Astrocyte (in vitro differentiated cells and primary cell): ENCODE results near the gene TPGS1. TPM values are rescaled to one million over a fixed set of nuclear protein-coding genes. Genes with fewer than 3 reads are reported as not detected.

Experiments used
- DNase-seq: peaks from one replicate; pipeline ENCODE4 v3.0.0-alpha.2; 2010; ENCODE audit warnings: low read depth
- FAIRE-seq: peaks from 2 replicates; lab custom pipeline; 2011; peaks lifted over from hg19 to GRCh38; lab: Jason Lieb, UNC
- H2AFZ ChIP-seq: 2 replicates; pipeline ENCODE4 v1.6.0; 2012; ENCODE audit warnings: low read depth, low read length, inconsistent platforms
- H3K27ac ChIP-seq: 2 replicates; pipeline ENCODE4 v1.5.1; 2011; ENCODE audit warnings: low read depth, low read length, inconsistent platforms
- H3K27me3 ChIP-seq: 2 replicates; pipeline ENCODE4 v1.6.0; 2011; ENCODE audit warnings: low read length, inconsistent platforms; ENCODE audit not compliant: insufficient read depth
- H3K36me3 ChIP-seq: 2 replicates; pipeline ENCODE4 v1.5.1; 2011; ENCODE audit warnings: low read length, inconsistent platforms; ENCODE audit not compliant: insufficient read depth
- H3K4me1 ChIP-seq: 2 replicates; pipeline ENCODE4 v1.5.1; 2011; ENCODE audit warnings: low read length, inconsistent platforms; ENCODE audit not compliant: insufficient read depth
- H3K4me2 ChIP-seq: 2 replicates; pipeline ENCODE4 v1.6.0; 2012; ENCODE audit warnings: low read length, inconsistent platforms
- H3K4me3 ChIP-seq: 2 replicates; pipeline ENCODE4 v1.5.1; 2011; ENCODE audit warnings: low read depth, mild to moderate bottlenecking, low read length, inconsistent platforms; ENCODE audit not compliant: insufficient read depth
- H3K79me2 ChIP-seq: 2 replicates; pipeline ENCODE4 v1.6.0; 2012; ENCODE audit warnings: mild to moderate bottlenecking, low read length, inconsistent platforms; ENCODE audit not compliant: insufficient read depth
- H3K9ac ChIP-seq: 2 replicates; pipeline ENCODE4 v1.6.0; 2012; ENCODE audit warnings: mild to moderate bottlenecking, low read length, inconsistent platforms
- H3K9me3 ChIP-seq: 2 replicates; pipeline ENCODE4 v1.5.1; 2012; ENCODE audit warnings: low read depth, mild to moderate bottlenecking, low read length, inconsistent platforms; ENCODE audit not compliant: insufficient read depth
- H4K20me1 ChIP-seq: 2 replicates; pipeline ENCODE4 v1.6.0; 2012; ENCODE audit warnings: low read length, inconsistent platforms; ENCODE audit not compliant: insufficient read depth
- H3K27ac Mint-ChIP-seq: one replicate; pipeline ENCODE4 v1.8.0; 2021; ENCODE audit warnings: mild to moderate bottlenecking, mixed read lengths; ENCODE audit not compliant: unreplicated experiment
- H3K27me3 Mint-ChIP-seq: one replicate; pipeline ENCODE4 v1.8.0; 2021; ENCODE audit warnings: low read depth, mixed read lengths; ENCODE audit not compliant: unreplicated experiment
- H3K36me3 Mint-ChIP-seq: one replicate; pipeline ENCODE4 v1.8.0; 2021; ENCODE audit warnings: low read depth, mixed read lengths; ENCODE audit not compliant: unreplicated experiment
- H3K4me1 Mint-ChIP-seq: one replicate; pipeline ENCODE4 v1.8.0; 2021; ENCODE audit warnings: low read depth, mixed read lengths; ENCODE audit not compliant: unreplicated experiment
- H3K4me3 Mint-ChIP-seq: one replicate; pipeline ENCODE4 v1.8.0; 2021; ENCODE audit warnings: mild to moderate bottlenecking, moderate library complexity, mixed read lengths; ENCODE audit not compliant: unreplicated experiment
- H3K9me3 Mint-ChIP-seq: one replicate; pipeline ENCODE4 v1.8.0; 2021; ENCODE audit warnings: mild to moderate bottlenecking, mixed read lengths; ENCODE audit not compliant: unreplicated experiment
- EZH2 ChIP-seq: IDR thresholded peaks from 2 replicates; pipeline ENCODE4 v1.6.1; 2012; ENCODE audit warnings: mild to moderate bottlenecking, low read length, inconsistent platforms; ENCODE audit not compliant: insufficient read depth
- total RNA-seq: library from RNA; stranded (reverse); gene quantifications from 2 replicates; pipeline ENCODE4 v1.2.1, GENCODE V29; 2021
- TF ChIP-seq, protein P1 (sequence below): IDR thresholded peaks from 2 replicates; pipeline ENCODE4 v1.5.1; 2011; ENCODE audit warnings: low read depth, mild to moderate bottlenecking, inconsistent platforms, low read length, moderate library complexity; ENCODE audit not compliant: insufficient read depth

The TPGS1 gene
- total RNA-seq, 1 donor from 2014 or later: 17.9 TPM

GRCh38 chr19:460877-461720 is 46.2 kb upstream of the TPGS1 start, which contains the start of gene SHC2:
Gene SHC2, minus strand, starts transcription at chr19:461033. Its CDS starts 37 bp downstream, at chr19:460996.
- H3K9ac ChIP-seq: peak within 1 kb of the TSS; percentile 78
- H3K36me3 Mint-ChIP-seq: peaks cover 6% of the 10 kb centered on the region
- FAIRE-seq: no peak
- no peaks in the 10 kb centered on the region for H3K79me2 ChIP-seq
- no peaks in the 10 kb centered on the region for H3K9me3 ChIP-seq
- H3K27me3 ChIP-seq: peaks cover 2% of the 10 kb centered on the region
- H3K27me3 Mint-ChIP-seq: no peaks in the 10 kb centered on the region
- TF ChIP-seq, protein P1, sequence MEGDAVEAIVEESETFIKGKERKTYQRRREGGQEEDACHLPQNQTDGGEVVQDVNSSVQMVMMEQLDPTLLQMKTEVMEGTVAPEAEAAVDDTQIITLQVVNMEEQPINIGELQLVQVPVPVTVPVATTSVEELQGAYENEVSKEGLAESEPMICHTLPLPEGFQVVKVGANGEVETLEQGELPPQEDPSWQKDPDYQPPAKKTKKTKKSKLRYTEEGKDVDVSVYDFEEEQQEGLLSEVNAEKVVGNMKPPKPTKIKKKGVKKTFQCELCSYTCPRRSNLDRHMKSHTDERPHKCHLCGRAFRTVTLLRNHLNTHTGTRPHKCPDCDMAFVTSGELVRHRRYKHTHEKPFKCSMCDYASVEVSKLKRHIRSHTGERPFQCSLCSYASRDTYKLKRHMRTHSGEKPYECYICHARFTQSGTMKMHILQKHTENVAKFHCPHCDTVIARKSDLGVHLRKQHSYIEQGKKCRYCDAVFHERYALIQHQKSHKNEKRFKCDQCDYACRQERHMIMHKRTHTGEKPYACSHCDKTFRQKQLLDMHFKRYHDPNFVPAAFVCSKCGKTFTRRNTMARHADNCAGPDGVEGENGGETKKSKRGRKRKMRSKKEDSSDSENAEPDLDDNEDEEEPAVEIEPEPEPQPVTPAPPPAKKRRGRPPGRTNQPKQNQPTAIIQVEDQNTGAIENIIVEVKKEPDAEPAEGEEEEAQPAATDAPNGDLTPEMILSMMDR: no peak
- TF ChIP-seq EZH2: no peak
- H3K4me2 ChIP-seq: peak within 1 kb of the TSS; percentile 86
- H3K4me3 Mint-ChIP-seq: peak within 1 kb of the TSS; percentile 91
- no peaks in the 10 kb centered on the region for H3K4me1 Mint-ChIP-seq
- no peak for DNase-seq
- H3K27ac ChIP-seq: no peak within 1 kb of the TSS
- H3K36me3 ChIP-seq: no peaks in the 10 kb centered on the region
- peaks cover 5% of the 10 kb centered on the region for H3K4me1 ChIP-seq
- H2AFZ ChIP-seq: peak within 1 kb of the TSS; percentile 71
- no peaks in the 10 kb centered on the region for H4K20me1 ChIP-seq
- H3K4me3 ChIP-seq: peak within 1 kb of the TSS; percentile 28
- H3K9me3 Mint-ChIP-seq: no peaks in the 10 kb centered on the region
- H3K27ac Mint-ChIP-seq: peak within 1 kb of the TSS; percentile 81

GRCh38 chr19:461721-462551 is 45.4 kb upstream of the TPGS1 start:
- TF ChIP-seq, protein P1: no peak
- TF ChIP-seq EZH2: peak; percentile 66
- no peak overlapping the region for H3K4me3 ChIP-seq
- peak overlapping the region; percentile 44 for H3K4me2 ChIP-seq
- no peaks in the 10 kb centered on the region for H3K9me3 ChIP-seq
- H3K79me2 ChIP-seq: no peaks in the 10 kb centered on the region
- no peaks in the 10 kb centered on the region for H3K9me3 Mint-ChIP-seq
- H2AFZ ChIP-seq: no peak overlapping the region
- H3K27ac ChIP-seq: no peak overlapping the region
- H3K27ac Mint-ChIP-seq: no peak overlapping the region
- H3K4me3 Mint-ChIP-seq: peak overlapping the region; percentile 77
- peaks cover 2% of the 10 kb centered on the region for H3K27me3 ChIP-seq
- FAIRE-seq (no peak), DNase-seq (no peak)
- no peaks in the 10 kb centered on the region for H3K27me3 Mint-ChIP-seq
- peaks cover 6% of the 10 kb centered on the region for H3K36me3 Mint-ChIP-seq
- H3K36me3 ChIP-seq: no peaks in the 10 kb centered on the region
- H3K4me1 ChIP-seq: peaks cover 5% of the 10 kb centered on the region
- no peak overlapping the region for H3K9ac ChIP-seq
- no peaks in the 10 kb centered on the region for H4K20me1 ChIP-seq
- no peaks in the 10 kb centered on the region for H3K4me1 Mint-ChIP-seq
